OCI-LY7 (cell line): ENCODE measurements around the gene NCR1.
"Not testable (repeated sequence)": the region's sequence is repeated elsewhere in the genome, so short reads cannot be mapped to it uniquely, and the experiment has no call there.

Source experiments
- EZH2phosphoT487 ChIP-seq: fragments of 200-600 bp; sonication (generic); IDR thresholded peaks from 2 replicates; pipeline ENCODE4 v1.6.1; 2018; ENCODE audit warnings: low read depth, borderline replicate concordance, mild to moderate bottlenecking, mixed run types, antibody characterized with exemption, low read length, moderate library complexity, mixed read lengths
- TF ChIP-seq, protein P1 (sequence below): fragments of 200-600 bp; sonication (generic); conservative IDR thresholded peaks from 2 replicates; pipeline ENCODE4 v1.5.1; 2014; ENCODE audit warnings: mild to moderate bottlenecking, antibody characterized with exemption, low read length, moderate library complexity, mixed read lengths

- TF ChIP-seq, protein P1, sequence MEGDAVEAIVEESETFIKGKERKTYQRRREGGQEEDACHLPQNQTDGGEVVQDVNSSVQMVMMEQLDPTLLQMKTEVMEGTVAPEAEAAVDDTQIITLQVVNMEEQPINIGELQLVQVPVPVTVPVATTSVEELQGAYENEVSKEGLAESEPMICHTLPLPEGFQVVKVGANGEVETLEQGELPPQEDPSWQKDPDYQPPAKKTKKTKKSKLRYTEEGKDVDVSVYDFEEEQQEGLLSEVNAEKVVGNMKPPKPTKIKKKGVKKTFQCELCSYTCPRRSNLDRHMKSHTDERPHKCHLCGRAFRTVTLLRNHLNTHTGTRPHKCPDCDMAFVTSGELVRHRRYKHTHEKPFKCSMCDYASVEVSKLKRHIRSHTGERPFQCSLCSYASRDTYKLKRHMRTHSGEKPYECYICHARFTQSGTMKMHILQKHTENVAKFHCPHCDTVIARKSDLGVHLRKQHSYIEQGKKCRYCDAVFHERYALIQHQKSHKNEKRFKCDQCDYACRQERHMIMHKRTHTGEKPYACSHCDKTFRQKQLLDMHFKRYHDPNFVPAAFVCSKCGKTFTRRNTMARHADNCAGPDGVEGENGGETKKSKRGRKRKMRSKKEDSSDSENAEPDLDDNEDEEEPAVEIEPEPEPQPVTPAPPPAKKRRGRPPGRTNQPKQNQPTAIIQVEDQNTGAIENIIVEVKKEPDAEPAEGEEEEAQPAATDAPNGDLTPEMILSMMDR = not testable (repeated sequence)
- not testable (repeated sequence) for TF ChIP-seq EZH2phosphoT487
Observed at GRCh38 chr19:54939538-54939937, 33.6 kb downstream of the NCR1 start.
